Ramos (cell line): ENCODE results near the gene LRRFIP2.

Source experiments
- in situ Hi-C: fragments of 300-500 bp; cut with MboI; formaldehyde crosslinking; loops from one replicate; pipeline ENCODE4 v1.14.3; 2022; ENCODE audit warnings: low sequenced_read_pairs; ENCODE audit not compliant: unreplicated experiment

The LRRFIP2 gene

DNA sequence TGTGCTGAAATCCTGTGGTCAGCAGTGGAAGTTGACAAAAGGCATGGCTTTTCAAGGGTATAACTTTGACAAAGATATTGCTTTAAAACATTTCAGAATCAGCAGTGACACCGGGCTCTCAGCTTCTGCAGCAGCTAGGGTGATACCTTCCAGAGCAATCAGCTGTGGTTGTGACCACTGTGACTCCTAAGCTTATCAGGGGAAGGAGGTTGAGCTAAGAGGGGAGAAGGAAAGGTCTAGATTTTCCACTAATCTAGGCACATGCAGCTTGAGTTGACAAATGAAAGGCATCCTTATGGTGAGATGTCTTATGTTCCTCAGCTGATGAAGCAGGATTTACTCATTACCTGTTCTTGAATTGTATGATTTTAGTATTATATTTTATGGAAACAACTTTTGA is 16.3 kb upstream of the LRRFIP2 start:
- in situ Hi-C loops = no loop called here

GRCh38 chr3:37189109-37189508 is 14.7 kb upstream of the LRRFIP2 start:
- in situ Hi-C loops = no loop called here

- in situ Hi-C loops = no loop called here
These were observed 9.6 kb upstream of the LRRFIP2 start for GRCh38 chr3:37183976-37184375.

DNA sequence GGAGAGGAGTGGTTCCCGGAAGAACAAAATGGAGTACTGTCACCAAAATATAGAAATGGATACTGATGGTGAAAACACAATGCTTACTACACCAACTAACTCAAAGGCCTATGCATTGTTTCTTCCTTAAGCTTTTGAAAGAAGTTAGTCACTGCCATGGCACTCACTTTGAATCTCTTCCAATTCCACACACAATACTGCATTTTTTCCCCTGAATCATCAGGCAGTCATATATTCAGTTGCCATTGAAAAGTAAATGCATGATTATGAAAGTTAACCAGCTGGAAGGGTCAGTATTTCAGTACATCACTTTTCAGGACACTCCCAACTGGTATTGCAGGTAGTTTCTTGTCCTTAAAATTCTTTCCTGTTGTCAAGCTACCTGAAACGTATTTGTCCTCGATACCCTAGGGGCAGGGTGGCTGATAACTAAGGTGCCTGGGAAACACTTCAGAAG is 9.0 kb upstream of the LRRFIP2 start:
- in situ Hi-C loops = no loop called here

GRCh38 chr3:37182816-37183215 is 8.4 kb upstream of the LRRFIP2 start:
- in situ Hi-C loops = no loop called here

GRCh38 chr3:37181756-37182155 is 7.4 kb upstream of the LRRFIP2 start:
- in situ Hi-C loops = no loop called here

GRCh38 chr3:37179144-37179967 is 5.0 kb upstream of the LRRFIP2 start:
- in situ Hi-C loops = no loop called here

GRCh38 chr3:37173806-37174205 is 576 bp downstream of the LRRFIP2 start:
- in situ Hi-C loops = no loop called here

GRCh38 chr3:37171144-37171543 is 3.2 kb downstream of the LRRFIP2 start:
- in situ Hi-C loops = no loop called here

- in situ Hi-C loops = no loop called here
These were observed 3.9 kb downstream of the LRRFIP2 start for GRCh38 chr3:37170513-37170912.

- in situ Hi-C loops = no loop called here
These were observed 4.3 kb downstream of the LRRFIP2 start for GRCh38 chr3:37170060-37170459.

- in situ Hi-C loops = no loop called here
These were observed 5.5 kb downstream of the LRRFIP2 start for GRCh38 chr3:37168896-37169295.

- in situ Hi-C loops = no loop called here
These were observed 10.9 kb downstream of the LRRFIP2 start for GRCh38 chr3:37163262-37164015.

- in situ Hi-C loops = no loop called here
These were observed 11.7 kb downstream of the LRRFIP2 start for GRCh38 chr3:37162501-37163245.

GRCh38 chr3:37161351-37161750 is 13.0 kb downstream of the LRRFIP2 start:
- in situ Hi-C loops = no loop called here

DNA sequence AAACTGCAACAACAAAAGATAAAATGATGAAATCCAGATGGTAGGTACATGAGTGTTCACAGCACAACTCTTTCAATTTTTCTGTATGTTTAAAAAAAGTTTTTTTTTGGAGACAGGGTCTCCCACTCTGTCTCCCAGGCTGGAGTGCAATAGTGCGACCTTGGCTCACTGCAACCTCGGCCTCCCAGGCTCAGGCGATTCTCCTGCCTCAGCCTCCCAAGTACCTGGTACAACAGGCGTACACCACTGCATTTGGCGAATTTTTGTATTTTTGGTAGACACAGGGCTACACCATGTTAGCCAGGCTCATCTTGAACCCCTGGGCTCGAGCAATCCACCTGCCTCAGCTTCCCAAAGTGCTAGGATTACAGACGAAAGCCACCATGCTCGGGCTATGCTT is 18.6 kb downstream of the LRRFIP2 start:
- in situ Hi-C loops = no loop called here

DNA sequence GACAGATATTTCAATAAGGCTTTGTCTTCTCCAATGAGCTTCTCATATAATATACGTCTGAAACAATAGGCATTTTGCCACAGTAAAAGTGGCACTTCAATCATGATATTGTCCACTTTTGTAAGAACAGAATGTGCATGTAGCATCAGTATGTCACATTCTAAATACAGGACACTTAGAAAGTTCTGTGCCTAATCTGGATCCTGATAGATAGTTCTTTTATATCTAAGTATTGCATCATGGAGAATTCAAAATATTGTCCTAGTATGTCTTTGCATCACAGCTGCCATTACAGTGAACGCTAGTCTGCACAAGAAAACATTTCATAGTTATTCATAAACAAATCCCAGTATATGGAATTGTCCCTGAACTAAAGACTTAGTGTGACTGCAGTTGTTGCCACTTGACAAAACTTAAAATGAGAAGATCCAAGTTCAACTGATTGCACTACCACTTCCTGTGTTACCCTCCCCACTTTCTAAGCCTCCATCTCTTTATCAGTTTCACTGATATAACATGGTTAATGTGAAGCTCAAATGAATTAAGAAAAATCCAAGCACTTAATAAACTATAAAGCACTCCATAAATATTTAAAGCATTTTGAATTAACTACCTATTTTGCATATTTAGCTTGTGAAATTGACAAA is 19.6 kb downstream of the LRRFIP2 start:
- in situ Hi-C loops = no loop called here

DNA sequence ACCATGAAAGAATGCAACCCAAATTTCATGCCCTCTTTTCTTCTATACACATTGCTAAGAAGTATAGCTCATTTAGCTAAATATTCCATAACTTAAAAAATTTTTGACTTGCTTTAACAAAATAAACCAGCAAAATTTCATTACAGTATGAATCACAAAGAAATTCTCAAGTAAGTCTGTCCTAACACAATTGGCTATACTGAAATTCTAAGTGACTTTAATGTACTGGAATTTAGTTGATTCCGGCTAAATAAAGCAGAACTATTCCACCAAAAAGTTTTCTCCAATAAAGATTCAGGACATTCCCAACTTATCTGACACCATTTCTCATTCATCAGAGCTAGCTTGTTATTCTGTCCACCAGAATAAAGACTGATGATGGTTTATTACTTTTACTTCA is 23.8 kb downstream of the LRRFIP2 start:
- in situ Hi-C loops = no loop called here

DNA sequence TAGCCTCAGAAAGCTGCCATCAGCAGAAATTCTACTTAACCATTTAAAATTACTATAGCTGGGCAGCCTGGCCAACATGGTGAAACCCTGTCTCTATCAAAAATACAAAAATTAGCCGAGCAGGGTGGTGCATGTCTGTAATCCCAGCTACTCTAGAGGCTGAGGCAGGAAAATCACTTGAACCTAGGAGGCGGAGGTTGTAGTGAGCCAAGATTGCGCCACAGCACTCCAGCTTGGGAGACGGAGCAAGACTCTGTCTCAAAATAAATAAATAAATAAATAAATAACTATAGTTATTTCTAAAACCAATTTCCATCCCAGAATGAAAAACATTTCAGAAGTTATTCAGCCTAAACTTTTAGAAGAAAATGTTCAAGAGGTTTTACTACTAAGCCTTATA is 25.1 kb downstream of the LRRFIP2 start:
- in situ Hi-C loops = no loop called here

DNA sequence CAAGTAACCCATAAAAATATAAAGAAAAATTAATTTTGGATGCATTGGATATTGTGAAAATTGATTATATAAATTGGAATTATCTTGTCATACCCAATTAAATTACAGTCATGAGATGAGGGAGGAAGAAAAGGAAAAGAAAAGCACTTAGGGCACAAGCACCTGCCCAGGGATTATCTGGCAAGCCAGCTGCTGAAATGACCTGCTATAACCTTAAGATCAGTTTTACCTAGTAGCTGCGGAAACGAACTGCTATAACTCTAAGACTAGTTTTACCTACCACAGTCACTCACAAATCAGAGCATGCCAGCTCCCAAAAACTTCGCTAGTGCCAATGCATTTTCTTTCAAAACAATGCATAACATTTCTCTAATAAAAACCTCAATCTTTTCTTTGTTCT is 26.2 kb downstream of the LRRFIP2 start:
- in situ Hi-C loops = no loop called here
